CD1c-positive myeloid dendritic cell (primary cell): ENCODE results near the gene COQ8A.
A peak's percentile ranks its signal among the peaks of the same experiment; 100 is the strongest.

Source experiments
- DNase-seq: peaks from one replicate; pipeline ENCODE4 v3.0.0-alpha.2; 2016; ENCODE audit errors: extremely low spot score

The COQ8A gene

GRCh38 chr1:226940029-226940805 lies at the start of gene COQ8A:
COQ8A (plus strand) TSS chr1:226940294; CDS start chr1:226961386, 21,092 bp downstream.
- DNase-seq = peak; percentile 99

GRCh38 chr1:226890331-226891108 lies 49.6 kb upstream of the COQ8A start:
- no peak for DNase-seq

- no peak for DNase-seq
Measured at GRCh38 chr1:226891346-226891745, 48.7 kb upstream of the COQ8A start.

GRCh38 chr1:226891846-226892523 lies 48.1 kb upstream of the COQ8A start:
- peak; percentile 25 for DNase-seq

- DNase-seq = no peak
Measured at GRCh38 chr1:226892524-226892875, 47.6 kb upstream of the COQ8A start.

GRCh38 chr1:226893936-226894335 lies 46.2 kb upstream of the COQ8A start:
- no peak for DNase-seq

- no peak for DNase-seq
Measured at GRCh38 chr1:226894826-226895225, 45.3 kb upstream of the COQ8A start.

- DNase-seq = no peak
Measured at GRCh38 chr1:226895644-226896043, 44.5 kb upstream of the COQ8A start.

- no peak for DNase-seq
Measured at GRCh38 chr1:226898246-226898645, 41.8 kb upstream of the COQ8A start.

- DNase-seq = no peak
Measured at GRCh38 chr1:226901421-226901820, 38.7 kb upstream of the COQ8A start.

GRCh38 chr1:226902601-226903000 lies 37.5 kb upstream of the COQ8A start:
- no peak for DNase-seq

- no peak for DNase-seq
Measured at GRCh38 chr1:226903819-226904716, 36.0 kb upstream of the COQ8A start.

GRCh38 chr1:226904772-226905171 lies 35.3 kb upstream of the COQ8A start:
- no peak for DNase-seq

- DNase-seq = no peak
Measured at GRCh38 chr1:226908419-226908818, 31.7 kb upstream of the COQ8A start.

- no peak for DNase-seq
Measured at GRCh38 chr1:226908913-226909312, 31.2 kb upstream of the COQ8A start.

- DNase-seq = no peak
Measured at GRCh38 chr1:226912587-226913176, 27.4 kb upstream of the COQ8A start.

GRCh38 chr1:226915672-226915995 lies 24.5 kb upstream of the COQ8A start:
- DNase-seq = no peak

GRCh38 chr1:226916497-226916896 lies 23.6 kb upstream of the COQ8A start:
- no peak for DNase-seq

GRCh38 chr1:226919587-226919986 lies 20.5 kb upstream of the COQ8A start:
- DNase-seq = no peak

GRCh38 chr1:226919995-226920394 lies 20.1 kb upstream of the COQ8A start:
- DNase-seq = no peak

GRCh38 chr1:226920446-226920894 lies 19.6 kb upstream of the COQ8A start:
- no peak for DNase-seq
